Ascending aorta (tissue), 2 donors: Measurements from ENCODE around the gene CXCR1. TPM values are rescaled to one million over a fixed set of nuclear protein-coding genes. Genes with fewer than 3 reads are reported as not detected.

Source experiments
- DNase-seq, 2 donors: peaks; one replicate each; pipeline ENCODE4 v3.0.0-alpha.2; 2019; ENCODE audit warnings: low spot score in 2 of 2
- H3K27ac ChIP-seq, 2 donors: fragments of 200-600 bp; sonication (generic); one replicate each; pipeline ENCODE4 v1.5.1; 2016 to 2017; ENCODE audit warnings: mild to moderate bottlenecking in 1 of 2
- H3K27me3 ChIP-seq: fragments of 200-600 bp; sonication (generic); one replicate; pipeline ENCODE4 v1.5.1; 2017
- H3K36me3 ChIP-seq, 2 donors: fragments of 200-600 bp; sonication (generic); one replicate each; pipeline ENCODE4 v1.5.1; 2016
- H3K4me1 ChIP-seq, 2 donors: fragments of 200-600 bp; sonication (generic); one replicate each; pipeline ENCODE4 v1.5.1; 2016 to 2017; ENCODE audit warnings: mild to moderate bottlenecking in 1 of 2
- H3K4me3 ChIP-seq, 2 donors: fragments of 200-600 bp; sonication (generic); one replicate each; pipeline ENCODE4 v1.5.1; 2016 to 2017; ENCODE audit warnings: mild to moderate bottlenecking in 1 of 2
- H3K9me3 ChIP-seq, 2 donors: fragments of 200-600 bp; sonication (generic); one replicate each; pipeline ENCODE4 v1.5.1; 2016
- CTCF ChIP-seq, 3 experiments: fragments of 200-600 bp in 2 of 3; fragments of 450-650 bp in 1 of 3; sonication (generic) in 2 of 3; IDR thresholded peaks; one replicate each; pipeline ENCODE4 v1.5.1; 2016 to 2019; ENCODE audit warnings: antibody characterized with exemption in 3 of 3, mild to moderate bottlenecking in 1 of 3, moderate library complexity in 1 of 3
- intact Hi-C: fragments of 100-400 bp; cut with DNase I; formaldehyde crosslinking; loops from one replicate; pipeline ENCODE4 v1.15.1; 2023
- total RNA-seq: library from RNA; depleted of rRNA; stranded (reverse); fragments of >200 nt; gene quantifications from one replicate; pipeline ENCODE4 v1.1.0, GENCODE V29; 2016

CXCR1 gene
- not detected for total RNA-seq

GRCh38 chr2:218166791-218167190 lies at the start of gene CXCR1:
Gene CXCR1 (minus strand): TSS chr2:218166962. CDS start chr2:218165211, 1,751 bp downstream.
- no peak for DNase-seq
- no peaks in the 10 kb centered on the region for H3K4me1 ChIP-seq
- H3K9me3 ChIP-seq: no peaks in the 10 kb centered on the region
- no peak within 1 kb of the TSS for H3K27ac ChIP-seq
- intact Hi-C loops: no loop called here
- H3K36me3 ChIP-seq: no peaks in the 10 kb centered on the region
- H3K27me3 ChIP-seq: no peaks in the 10 kb centered on the region
- TF ChIP-seq CTCF (IDR thresholded peaks at IDR 0.05): no peak
- no peak within 1 kb of the TSS for H3K4me3 ChIP-seq

GRCh38 chr2:218216336-218216673 lies 49.5 kb upstream of the CXCR1 start:
- peaks cover 19 to 30% of the 10 kb centered on the region in 2 donors for H3K4me1 ChIP-seq
- peaks cover 0 to under 1% of the 10 kb centered on the region in 2 donors for H3K36me3 ChIP-seq
- DNase-seq: no peak
- H3K27ac ChIP-seq: peak overlapping the region; percentile 97 to 98
- no peaks in the 10 kb centered on the region for H3K9me3 ChIP-seq
- intact Hi-C loops: loop anchor here (2.0 to 5.0 kb wide), 4 partner anchors 30 to 190 kb away; partner anchors contain the start of genes AAMP and PNKD
- H3K4me3 ChIP-seq: peak overlapping the region; percentile 96
- TF ChIP-seq CTCF (IDR thresholded peaks at IDR 0.05): no peak
- H3K27me3 ChIP-seq: no peaks in the 10 kb centered on the region

GRCh38 chr2:218214116-218214515 lies 47.4 kb upstream of the CXCR1 start:
- Histone ChIP-seq H3K4me1 (peaks cover 8% of the 10 kb centered on the region in 2 donors), H3K27me3 (no peaks in the 10 kb centered on the region), H3K27ac (no peak overlapping the region), H3K9me3 (no peaks in the 10 kb centered on the region), H3K36me3 (no peaks in the 10 kb centered on the region), H3K4me3 (no peak overlapping the region)
- TF ChIP-seq CTCF (IDR thresholded peaks at IDR 0.05): no peak
- DNase-seq: no peak
- intact Hi-C loops: no loop called here

- no peaks in the 10 kb centered on the region for H3K36me3 ChIP-seq
- no peaks in the 10 kb centered on the region for H3K27me3 ChIP-seq
- TF ChIP-seq CTCF (IDR thresholded peaks at IDR 0.05): no peak
- no peak overlapping the region for H3K27ac ChIP-seq
- no peak overlapping the region for H3K4me3 ChIP-seq
- no peaks in the 10 kb centered on the region for H3K4me1 ChIP-seq
- no peak for DNase-seq
- intact Hi-C loops: no loop called here
- no peaks in the 10 kb centered on the region for H3K9me3 ChIP-seq
Observed at GRCh38 chr2:218209078-218209477, 42.3 kb upstream of the CXCR1 start.

GRCh38 chr2:218202266-218202665 lies 35.5 kb upstream of the CXCR1 start:
- TF ChIP-seq CTCF (IDR thresholded peaks at IDR 0.05): no peak
- H3K9me3 ChIP-seq: no peaks in the 10 kb centered on the region
- H3K4me1 ChIP-seq: no peaks in the 10 kb centered on the region
- no peaks in the 10 kb centered on the region for H3K27me3 ChIP-seq
- no peaks in the 10 kb centered on the region for H3K36me3 ChIP-seq
- H3K27ac ChIP-seq: no peak overlapping the region
- intact Hi-C loops: no loop called here
- no peak for DNase-seq
- no peak overlapping the region for H3K4me3 ChIP-seq

- DNase-seq: no peak
- no peaks in the 10 kb centered on the region for H3K4me1 ChIP-seq
- intact Hi-C loops: no loop called here
- H3K36me3 ChIP-seq: no peaks in the 10 kb centered on the region
- no peak overlapping the region for H3K4me3 ChIP-seq
- H3K27me3 ChIP-seq: no peaks in the 10 kb centered on the region
- no peak overlapping the region for H3K27ac ChIP-seq
- TF ChIP-seq CTCF (IDR thresholded peaks at IDR 0.05): no peak
- no peaks in the 10 kb centered on the region for H3K9me3 ChIP-seq
Observed at GRCh38 chr2:218196974-218197373, 30.2 kb upstream of the CXCR1 start.
